ENCODE measurements around the gene LRCH1. TPM values are rescaled to one million over a fixed set of nuclear protein-coding genes. Genes with fewer than 3 reads are reported as not detected.

The LRCH1 gene
- total and polyA plus RNA-seq, 2 of the 4 experiments (the other 2 are of a cell fraction), result 7.0 to 8.8 TPM

GRCh38 chr13:46643165-46643777, 90.3 kb downstream of the LRCH1 start:
- no peak overlapping the region for H2BK120ac ChIP-seq (ENCODE audit: low read depth, low read length)
- peaks cover 21% of the 10 kb centered on the region for H3K9me1 ChIP-seq (ENCODE audit: insufficient read depth, low read length)
- no peak overlapping the region for H3K4ac ChIP-seq (ENCODE audit: low read depth, low read length)
- DNase-seq, result no peak
- H2BK20ac ChIP-seq (ENCODE audit: low read depth, low read length), result no peak overlapping the region
- H2AFZ ChIP-seq (replicated peaks; ENCODE audit: low read length, poor library complexity), result no peak overlapping the region
- in situ Hi-C loops (cut with MboI; ENCODE audit: low sequenced_read_pairs), result no loop called here
- no CpG with 5 or more reads among the region's 5 CpGs for WGBS, 2 experiments (ENCODE audit: extremely low coverage in 2 of 2, insufficient read length in 1 of 2)
- H4K8ac ChIP-seq (ENCODE audit: low read depth in 2 of 2, low read length in 2 of 2), result no peak overlapping the region
- no peak overlapping the region for H4K91ac ChIP-seq (ENCODE audit: insufficient read depth, low read depth, low read length)
- no peak overlapping the region for H3K56ac ChIP-seq (ENCODE audit: extremely low read depth, insufficient read depth, low read length)
- ChIA-PET CTCF (no interaction called here), POLR2A (ENCODE audit: unreplicated experiment) (no interaction called here)
- no peak overlapping the region for H2BK15ac ChIP-seq (ENCODE audit: low read depth, low read length)
- H3K23ac ChIP-seq (ENCODE audit: low read depth, low read length), result no peak overlapping the region
- H2AK9ac ChIP-seq (replicated peaks; ENCODE audit: low read depth, low read length, poor library complexity), result no peak overlapping the region
- intact Hi-C loops (cut with micrococcal nuclease), result no loop called here
- H4K20me1 ChIP-seq (ENCODE audit: insufficient read depth, low read length), result peaks cover 31% of the 10 kb centered on the region
- BruUV-seq (replicated peaks), result no TSS peak
- no peak overlapping the region for H2BK5ac ChIP-seq (ENCODE audit: low read depth, low read length, poor library complexity, severe bottlenecking)
- no peak overlapping the region for H3K9ac ChIP-seq (ENCODE audit: low read depth, low read length)
- H3K4me1 ChIP-seq (ENCODE audit: control insufficient read depth, insufficient read depth, low read length), result peaks cover 20% of the 10 kb centered on the region
- H2AK5ac ChIP-seq (ENCODE audit: low read depth, low read length), result no peak overlapping the region
- H3K9me3 ChIP-seq (ENCODE audit: control insufficient read depth, insufficient read depth, low read length), result no peaks in the 10 kb centered on the region
- H3K79me1 ChIP-seq (ENCODE audit: low read depth in 1 of 2, low read length in 2 of 2), result peaks cover 48 to 64% of the 10 kb centered on the region in 2 experiments
- H3K4me2 ChIP-seq (ENCODE audit: low read depth, low read length), result no peak overlapping the region
- no peak overlapping the region for H3K14ac ChIP-seq (replicated peaks; ENCODE audit: low read depth, low read length)
- no peak overlapping the region for H3K4me3 ChIP-seq (ENCODE audit: insufficient read depth, low read depth, low read length)
- no peaks in the 10 kb centered on the region for H3K27me3 ChIP-seq (ENCODE audit: control insufficient read depth, insufficient read depth, low read length)
- dilution Hi-C loops (cut with HindIII; ENCODE audit: low sequenced_read_pairs, unreplicated experiment), result no loop called here
- no peak for ATAC-seq (ENCODE audit: low read depth)
- no peaks in the 10 kb centered on the region for H3K36me3 ChIP-seq (ENCODE audit: control insufficient read depth, insufficient read depth, low read length)
- no peak for TF ChIP-seq CTCF (conservative IDR thresholded peaks at IDR 0.05; ENCODE audit: low read depth, low read length)
- TF ChIP-seq MXI1 (IDR thresholded peaks at IDR 0.05; ENCODE audit: borderline replicate concordance, low read depth, low read length), result no peak
- TF ChIP-seq RCOR1 (IDR thresholded peaks at IDR 0.05; ENCODE audit: insufficient replicate concordance, low read length), result no peak
- no peak for TF ChIP-seq MAZ (IDR thresholded peaks at IDR 0.05; ENCODE audit: borderline replicate concordance, low read depth, low read length)
- no peak for TF ChIP-seq POLR2A (IDR thresholded peaks at IDR 0.05; ENCODE audit: low read depth, low read length)
- TF ChIP-seq ELK1 (IDR thresholded peaks at IDR 0.05; ENCODE audit: borderline replicate concordance, low read depth, low read length), result no peak
- TF ChIP-seq USF2 (IDR thresholded peaks at IDR 0.05; ENCODE audit: low read depth, low read length), result no peak
- TF ChIP-seq FOS (IDR thresholded peaks at IDR 0.05; ENCODE audit: low read depth, low read length), result no peak
- no peak for TF ChIP-seq RAD21 (IDR thresholded peaks at IDR 0.05; ENCODE audit: low read length)
- TF ChIP-seq MAFK (IDR thresholded peaks at IDR 0.05; ENCODE audit: low read depth, low read length), result no peak
- no peak for TF ChIP-seq SMC3 (IDR thresholded peaks at IDR 0.05; ENCODE audit: low read depth, low read length)
- H3K27ac ChIP-seq (ENCODE audit: insufficient read depth, low read length), result no peak overlapping the region
- no peak overlapping the region for H4K5ac ChIP-seq (ENCODE audit: low read depth, low read length)
- H3K18ac ChIP-seq (ENCODE audit: low read depth, low read length), result no peak overlapping the region
